22Rv1 (cell line): ENCODE results near the gene GABRR1.

Experiments
- H3K27ac ChIP-seq: fragments of 450-650 bp; 2 replicates; pipeline ENCODE4 v1.5.1; 2017
- CTCF ChIP-seq: fragments of 450-650 bp; IDR thresholded peaks from 2 replicates; pipeline ENCODE4 v1.5.1; 2017; ENCODE audit warnings: mild to moderate bottlenecking
- ZFX ChIP-seq: fragments of 450-650 bp; IDR thresholded peaks from 2 replicates; pipeline ENCODE4 v1.6.1; 2017; ENCODE audit warnings: antibody characterized with exemption, borderline replicate concordance

Gene GABRR1

DNA sequence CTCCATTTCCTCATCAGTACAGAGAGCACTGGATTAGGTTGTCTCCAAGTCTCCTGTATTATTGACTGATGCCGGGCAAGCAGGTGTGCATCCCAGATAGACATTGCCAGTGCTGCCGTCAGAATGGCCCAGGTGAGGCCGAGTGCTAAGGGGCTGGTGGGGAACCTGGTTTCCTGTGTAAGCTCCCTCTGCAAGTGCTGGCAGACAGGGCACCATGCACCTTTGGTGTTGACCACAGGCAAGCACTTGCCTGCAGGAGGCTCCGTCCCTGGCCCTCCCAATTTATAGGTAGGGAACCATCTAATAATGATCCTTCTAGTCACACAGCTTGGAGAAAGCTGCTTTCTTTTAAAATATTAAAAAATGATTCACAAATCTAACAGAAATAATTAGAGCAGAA lies 747 bp downstream of the GABRR1 start:
- H3K27ac ChIP-seq, result no peak overlapping the region
- TF ChIP-seq CTCF (no peak), ZFX (no peak)

DNA sequence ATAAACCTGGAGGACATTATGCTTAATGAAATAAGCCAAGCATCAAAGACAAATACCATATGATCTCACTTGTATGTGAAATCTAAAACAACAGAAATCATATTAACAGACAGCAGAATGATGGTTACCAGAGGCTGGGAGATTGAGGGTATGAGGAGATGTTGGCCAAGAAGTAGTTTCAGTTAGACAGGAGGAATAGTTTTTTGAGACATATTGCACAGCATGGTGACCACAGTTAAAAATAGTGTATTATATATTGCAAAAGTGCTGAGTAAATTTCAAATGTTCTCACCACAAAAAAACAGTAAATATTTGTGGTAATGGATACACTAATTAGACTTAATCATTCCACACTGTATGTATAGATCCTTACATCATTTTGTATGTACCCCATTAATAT lies 1.8 kb downstream of the GABRR1 start:
- no peak overlapping the region for H3K27ac ChIP-seq
- TF ChIP-seq ZFX, result no peak
- no peak for TF ChIP-seq CTCF

DNA sequence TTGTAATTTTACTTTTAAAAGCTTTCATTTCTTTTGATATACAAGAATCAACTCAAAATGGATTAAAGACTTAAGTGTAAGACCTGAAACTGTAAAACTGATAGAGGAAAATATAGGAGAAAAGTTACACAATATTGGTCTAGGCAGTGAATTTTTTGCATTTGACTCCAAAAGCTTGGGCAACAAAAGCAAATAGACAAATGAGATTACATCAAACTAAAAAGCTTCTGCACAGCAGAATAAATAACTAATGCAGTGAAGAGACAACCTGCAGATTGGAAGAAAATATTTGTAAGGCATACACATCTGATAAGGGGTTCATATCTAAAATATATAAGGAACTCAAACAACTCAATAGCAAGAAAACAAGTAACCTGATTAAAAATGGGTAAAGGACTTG lies 3.0 kb downstream of the GABRR1 start:
- no peak overlapping the region for H3K27ac ChIP-seq
- no peak for TF ChIP-seq CTCF
- no peak for TF ChIP-seq ZFX

DNA sequence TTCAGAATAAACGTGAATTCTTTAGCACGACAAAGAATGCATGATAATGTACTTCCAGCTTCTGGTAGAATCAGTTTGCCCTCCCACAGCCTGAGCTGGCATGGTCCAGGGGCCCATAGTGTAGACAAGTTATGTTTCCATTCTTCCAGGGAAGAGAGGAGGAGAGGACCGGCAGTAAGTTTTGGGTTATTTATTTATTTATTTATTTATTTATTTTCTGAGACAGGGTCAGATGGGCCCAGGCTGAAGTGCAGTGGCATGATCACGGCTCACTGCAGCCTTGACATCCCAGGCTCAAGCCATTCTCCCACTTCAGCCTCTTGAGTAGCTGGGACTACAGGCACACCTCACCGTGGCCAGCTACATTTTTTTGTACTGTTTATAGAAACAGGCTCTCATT lies 4.7 kb downstream of the GABRR1 start:
- H3K27ac ChIP-seq, result no peak overlapping the region
- TF ChIP-seq CTCF (no peak), ZFX (no peak)

DNA sequence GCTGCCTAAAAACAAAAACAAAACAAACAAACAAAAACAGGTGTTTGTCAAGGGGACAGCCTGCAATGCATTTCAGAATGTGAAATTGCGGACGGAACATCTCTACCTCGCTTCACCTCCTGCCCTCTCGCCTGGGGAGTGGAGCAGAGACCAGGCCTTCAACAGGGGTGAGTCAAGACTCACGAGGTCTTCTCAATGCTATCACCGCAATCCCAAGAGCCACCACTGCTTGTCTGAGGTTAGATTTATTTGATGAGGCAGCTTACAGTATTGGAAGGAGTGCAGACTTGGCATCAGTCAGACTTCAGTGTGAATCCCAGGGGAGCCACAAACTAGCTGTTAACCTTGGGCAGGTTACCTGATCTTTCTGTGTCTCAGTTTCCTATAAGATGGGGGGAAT lies 7.7 kb downstream of the GABRR1 start:
- H3K27ac ChIP-seq, result no peak overlapping the region
- TF ChIP-seq CTCF (no peak), ZFX (no peak)

DNA sequence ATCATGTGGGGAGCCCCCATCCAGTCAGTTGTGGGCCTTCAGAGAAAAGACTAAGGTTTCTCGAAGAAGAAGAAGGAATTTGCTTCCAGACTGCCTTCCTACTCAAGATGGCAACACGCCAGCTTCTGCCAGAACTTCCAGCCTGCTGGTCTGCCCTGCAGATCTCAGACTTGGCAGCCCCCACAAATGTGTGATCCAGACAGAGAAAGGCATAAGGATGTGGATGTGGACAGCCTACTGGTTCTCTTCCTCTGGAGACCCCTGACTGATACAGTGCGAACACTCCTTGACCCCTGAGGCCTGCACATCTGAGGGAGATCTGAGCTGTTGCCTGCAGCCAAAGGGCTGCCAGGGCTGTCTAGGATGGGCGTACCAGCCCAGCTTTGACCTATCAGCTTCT lies 8.6 kb downstream of the GABRR1 start:
- H3K27ac ChIP-seq, result no peak overlapping the region
- TF ChIP-seq CTCF, result no peak
- no peak for TF ChIP-seq ZFX

DNA sequence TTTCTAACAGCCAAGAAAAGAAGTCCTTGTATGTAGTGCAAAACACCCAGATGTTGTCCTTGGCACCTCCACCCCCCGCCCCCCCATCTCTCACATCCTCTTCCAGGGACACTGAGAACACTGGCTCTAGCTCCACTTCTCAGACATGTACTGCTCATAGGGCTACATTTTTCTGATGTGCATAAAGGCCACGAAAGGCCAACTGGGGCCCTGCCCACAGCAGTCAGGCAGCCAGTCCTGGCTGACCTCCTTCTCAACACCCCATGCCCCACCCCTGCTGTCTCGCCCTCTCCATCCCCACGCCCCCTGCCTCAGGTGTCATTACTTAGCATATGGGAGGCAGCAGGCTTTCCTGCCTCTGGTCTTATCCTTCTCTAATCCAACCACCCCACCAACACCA lies 11.3 kb downstream of the GABRR1 start:
- TF ChIP-seq CTCF (no peak), ZFX (no peak)

More for the DNA sequence above, 11.3 kb downstream of the GABRR1 start:
- no peak overlapping the region for H3K27ac ChIP-seq
